ENCODE data around the gene SLC25A41. TPM values are rescaled to one million over a fixed set of nuclear protein-coding genes. Genes with fewer than 3 reads are reported as not detected.
A peak's percentile ranks its signal among the peaks of the same experiment; 100 is the strongest.

The SLC25A41 gene
- total RNA-seq, 1 experiment from 2014 or later = not detected

- Histone ChIP-seq H3K9me3 (no peaks in the 10 kb centered on the region), H3K36me3 (no peaks in the 10 kb centered on the region), H3K4me3 (no peak overlapping the region), H3K27me3 (no peaks in the 10 kb centered on the region)
- DNase-seq = no peak
Observed at GRCh38 chr19:6465663-6466062, 32.1 kb upstream of the SLC25A41 start.

GRCh38 chr19:6465006-6465405, 31.4 kb upstream of the SLC25A41 start:
- H3K4me3 ChIP-seq = no peak overlapping the region
- DNase-seq = no peak
- no peaks in the 10 kb centered on the region for H3K9me3 ChIP-seq
- H3K36me3 ChIP-seq = no peaks in the 10 kb centered on the region
- no peaks in the 10 kb centered on the region for H3K27me3 ChIP-seq

- no peak for DNase-seq
Observed at GRCh38 chr19:6464070-6464873, 30.7 kb upstream of the SLC25A41 start, which contains the start of gene CRB3. Gene CRB3, plus strand, starts transcription at chr19:6464271. Its CDS starts 431 bp downstream, at chr19:6464702.

GRCh38 chr19:6460099-6460884, 26.7 kb upstream of the SLC25A41 start:
- Histone ChIP-seq H3K4me3 (peak overlapping the region; percentile 63), H3K36me3 (no peaks in the 10 kb centered on the region), H3K9me3 (no peaks in the 10 kb centered on the region), H3K27me3 (no peaks in the 10 kb centered on the region)
- DNase-seq = peak; percentile 97

More at GRCh38 chr19:6464070-6464873, 30.7 kb upstream of the SLC25A41 start, which contains the start of gene CRB3:
- Histone ChIP-seq H3K27me3 (no peaks in the 10 kb centered on the region), H3K36me3 (no peaks in the 10 kb centered on the region), H3K9me3 (no peaks in the 10 kb centered on the region), H3K4me3 (no peak within 1 kb of the TSS)

GRCh38 chr19:6459262-6460098, 25.9 kb upstream of the SLC25A41 start, which contains the start of gene SLC25A23:
Gene SLC25A23, minus strand, starts transcription at chr19:6459792. Its CDS starts 164 bp downstream, at chr19:6459628.
- no peaks in the 10 kb centered on the region for H3K9me3 ChIP-seq
- peak; percentile 53 for DNase-seq
- no peaks in the 10 kb centered on the region for H3K36me3 ChIP-seq

DNA sequence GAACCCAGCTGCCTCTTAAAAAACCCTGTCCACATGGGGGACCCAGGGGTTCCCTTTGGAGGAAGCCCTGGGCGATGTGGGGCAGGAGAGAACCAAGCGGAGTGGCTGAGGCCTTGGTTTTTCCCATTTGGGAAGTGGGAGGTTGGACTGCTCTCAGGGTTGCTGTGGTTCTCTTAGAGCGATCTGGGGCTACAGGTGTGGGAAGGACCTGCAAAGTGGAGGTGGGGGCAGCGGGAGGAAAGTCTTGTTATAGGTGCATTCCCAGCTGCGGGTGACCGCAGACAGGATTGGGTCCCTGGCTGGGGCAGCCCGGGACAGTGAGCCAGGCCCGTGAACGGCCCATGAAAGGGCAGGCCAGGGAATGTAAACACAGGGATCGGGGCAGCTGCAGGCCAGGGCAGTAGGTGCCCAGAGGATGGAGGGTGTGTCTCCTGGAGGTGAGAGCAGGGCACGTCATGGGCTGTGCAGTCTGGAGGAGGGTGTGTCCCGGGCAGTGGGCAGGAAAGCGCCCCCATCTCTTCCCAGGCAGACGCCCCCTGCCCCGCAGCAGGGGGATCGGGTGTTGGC, 25.2 kb upstream of the SLC25A41 start:
- Histone ChIP-seq H3K9me3 (no peaks in the 10 kb centered on the region), H3K4me3 (peak overlapping the region; percentile 63)
- DNase-seq = no peak

More at GRCh38 chr19:6459262-6460098, 25.9 kb upstream of the SLC25A41 start, which contains the start of gene SLC25A23:
- Histone ChIP-seq H3K4me3 (peak within 1 kb of the TSS; percentile 63), H3K27me3 (no peaks in the 10 kb centered on the region)

DNA sequence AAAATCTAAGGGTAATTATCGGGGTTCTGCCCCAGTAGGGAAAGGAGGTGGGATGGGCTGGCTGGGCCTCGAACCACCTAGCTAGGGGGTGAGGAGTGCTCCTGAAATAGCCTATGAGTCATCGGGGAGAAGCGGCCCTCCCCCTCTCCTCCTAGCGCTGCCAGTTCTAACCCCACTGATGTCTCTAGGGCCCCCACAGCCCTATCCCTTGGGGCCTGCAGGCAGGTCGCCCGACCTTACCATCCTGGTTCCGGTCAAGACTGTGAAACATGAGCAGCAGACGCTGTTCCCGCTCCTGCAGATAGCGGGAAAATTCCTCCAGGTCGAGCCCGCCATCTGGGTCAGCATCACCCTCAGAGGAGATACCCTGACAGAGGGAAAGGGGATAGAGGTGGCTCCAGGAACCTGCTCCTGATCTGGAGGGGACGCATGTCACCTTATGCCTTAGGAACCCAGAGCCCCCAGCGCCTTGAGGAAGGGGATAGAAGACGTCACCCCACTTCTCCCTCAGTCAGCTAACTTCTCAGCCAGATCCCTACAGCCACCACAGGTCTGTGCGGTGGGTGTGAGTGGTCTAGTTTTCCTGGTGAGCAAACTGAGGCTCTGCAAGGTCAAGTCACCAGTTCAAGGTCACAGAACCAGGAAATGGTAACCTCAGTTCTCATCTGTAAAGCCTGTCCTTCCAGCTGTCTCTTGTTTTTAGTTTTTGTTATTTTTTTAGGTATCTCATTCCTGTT, 24.6 kb upstream of the SLC25A41 start:
- no peak for DNase-seq
- Histone ChIP-seq H3K4me3 (no peak overlapping the region), H3K36me3 (no peaks in the 10 kb centered on the region), H3K9me3 (no peaks in the 10 kb centered on the region), H3K27me3 (no peaks in the 10 kb centered on the region)

More for the DNA sequence above, 25.2 kb upstream of the SLC25A41 start:
- H3K27me3 ChIP-seq = no peaks in the 10 kb centered on the region
- no peaks in the 10 kb centered on the region for H3K36me3 ChIP-seq

- DNase-seq = no peak
- H3K36me3 ChIP-seq = no peaks in the 10 kb centered on the region
- H3K9me3 ChIP-seq = no peaks in the 10 kb centered on the region
- H3K4me3 ChIP-seq = no peak overlapping the region
- H3K27me3 ChIP-seq = no peaks in the 10 kb centered on the region
Observed at GRCh38 chr19:6455924-6456323, 22.4 kb upstream of the SLC25A41 start.

GRCh38 chr19:6453951-6454565, 20.5 kb upstream of the SLC25A41 start:
- no peaks in the 10 kb centered on the region for H3K36me3 ChIP-seq
- DNase-seq = no peak
- no peak overlapping the region for H3K4me3 ChIP-seq
- H3K27me3 ChIP-seq = no peaks in the 10 kb centered on the region
- H3K9me3 ChIP-seq = no peaks in the 10 kb centered on the region

DNA sequence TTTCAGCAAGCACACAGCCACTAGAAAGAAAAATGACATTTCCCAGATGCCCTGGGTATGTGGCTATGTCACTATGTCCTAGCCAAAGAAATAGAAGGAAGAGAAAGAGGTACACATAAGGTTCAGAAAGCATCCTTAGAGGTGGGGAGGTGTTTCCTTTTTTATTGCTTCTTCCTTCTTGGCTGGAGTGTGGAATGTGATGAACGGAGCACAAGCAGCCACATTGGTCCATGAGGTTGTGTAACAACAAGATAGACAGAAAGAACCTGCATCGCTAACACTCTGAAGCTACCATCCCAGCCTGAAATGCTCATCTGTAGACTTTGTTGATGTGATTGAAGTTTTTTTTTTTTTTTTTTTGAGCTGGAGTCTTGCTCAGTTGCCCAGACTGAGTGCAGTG, 19.3 kb upstream of the SLC25A41 start:
- Histone ChIP-seq H3K27me3 (no peaks in the 10 kb centered on the region), H3K9me3 (no peaks in the 10 kb centered on the region), H3K36me3 (no peaks in the 10 kb centered on the region), H3K4me3 (no peak overlapping the region)
- no peak for DNase-seq

DNA sequence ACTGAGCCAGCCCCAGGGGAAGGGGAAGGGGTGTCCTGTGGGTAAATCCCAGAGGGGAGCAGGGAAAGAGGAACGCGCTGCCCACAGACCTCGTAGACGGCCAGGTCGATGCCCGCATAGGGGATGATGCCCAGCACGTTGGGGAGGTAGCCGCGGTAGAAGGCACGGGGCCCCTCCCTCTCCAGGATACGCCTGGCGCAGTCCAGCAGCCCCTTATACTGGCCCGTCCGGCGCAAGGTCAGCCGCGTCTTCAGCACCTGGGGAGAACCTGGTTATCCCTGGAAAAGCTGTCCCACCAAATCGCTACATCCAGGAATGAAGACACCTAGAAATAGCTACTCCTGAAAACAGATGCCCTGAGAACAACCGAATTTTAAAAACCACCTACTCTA, 18.7 kb upstream of the SLC25A41 start:
- no peak overlapping the region for H3K4me3 ChIP-seq
- H3K36me3 ChIP-seq = no peaks in the 10 kb centered on the region
- H3K27me3 ChIP-seq = no peaks in the 10 kb centered on the region
- no peaks in the 10 kb centered on the region for H3K9me3 ChIP-seq
- DNase-seq = no peak

DNA sequence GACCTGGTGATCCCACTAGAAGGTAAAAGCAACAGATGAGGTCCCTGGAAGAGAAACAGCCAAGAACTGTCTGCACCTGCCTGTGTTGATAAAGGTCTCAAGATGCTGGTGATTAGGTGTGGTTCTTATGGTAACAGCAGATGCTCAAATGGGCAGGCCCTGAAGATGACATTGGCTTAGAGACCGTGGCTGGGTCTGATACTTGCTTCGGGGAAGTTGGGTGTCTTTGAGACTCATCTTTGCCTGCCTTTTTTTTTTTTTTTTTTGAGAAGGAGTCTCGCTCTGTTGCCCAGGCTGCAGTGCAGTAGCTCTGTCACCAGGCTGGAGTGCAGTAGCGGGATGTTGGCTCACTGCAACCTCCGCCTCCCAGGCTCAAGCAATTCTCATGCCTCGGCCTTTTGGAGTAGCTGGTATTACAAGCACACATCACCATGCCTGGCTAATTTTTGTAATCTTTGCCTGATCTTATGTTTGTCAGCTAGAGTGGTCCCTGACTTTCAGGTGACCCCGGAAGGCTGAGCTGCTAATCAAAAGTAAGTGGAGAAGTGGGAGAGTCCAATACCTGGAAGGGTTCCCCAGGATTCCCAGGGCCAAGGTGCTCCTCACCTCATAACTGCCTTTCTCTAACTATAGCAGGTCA, 18.1 kb upstream of the SLC25A41 start:
- Histone ChIP-seq H3K4me3 (no peak overlapping the region), H3K9me3 (no peaks in the 10 kb centered on the region), H3K27me3 (no peaks in the 10 kb centered on the region), H3K36me3 (no peaks in the 10 kb centered on the region)
- DNase-seq = no peak

DNA sequence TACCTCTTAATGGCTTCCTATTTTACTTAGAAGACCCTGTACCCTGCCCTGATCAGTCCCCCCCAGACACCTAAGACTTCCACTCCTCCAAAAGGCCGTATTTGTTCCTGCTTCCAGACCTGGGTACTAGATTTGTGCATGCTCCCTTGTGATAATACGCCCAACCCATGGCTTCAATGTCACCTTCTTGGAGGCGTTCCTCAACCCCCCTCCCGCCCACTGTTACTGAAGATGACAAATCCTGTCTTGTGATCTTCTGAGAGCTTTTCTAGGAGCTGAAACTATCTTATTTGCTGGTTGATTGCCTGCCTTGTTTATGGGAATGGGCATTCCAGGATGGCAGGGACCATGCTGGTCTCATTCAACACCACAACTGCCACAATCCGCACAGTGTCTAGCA, 16.6 kb upstream of the SLC25A41 start:
- Histone ChIP-seq H3K4me3 (no peak overlapping the region), H3K36me3 (no peaks in the 10 kb centered on the region), H3K9me3 (no peaks in the 10 kb centered on the region), H3K27me3 (no peaks in the 10 kb centered on the region)
- no peak for DNase-seq

- H3K27me3 ChIP-seq = no peaks in the 10 kb centered on the region
- no peak for DNase-seq
- no peaks in the 10 kb centered on the region for H3K36me3 ChIP-seq
- no peaks in the 10 kb centered on the region for H3K9me3 ChIP-seq
- no peak overlapping the region for H3K4me3 ChIP-seq
Observed at GRCh38 chr19:6448045-6448444, 14.5 kb upstream of the SLC25A41 start.

DNA sequence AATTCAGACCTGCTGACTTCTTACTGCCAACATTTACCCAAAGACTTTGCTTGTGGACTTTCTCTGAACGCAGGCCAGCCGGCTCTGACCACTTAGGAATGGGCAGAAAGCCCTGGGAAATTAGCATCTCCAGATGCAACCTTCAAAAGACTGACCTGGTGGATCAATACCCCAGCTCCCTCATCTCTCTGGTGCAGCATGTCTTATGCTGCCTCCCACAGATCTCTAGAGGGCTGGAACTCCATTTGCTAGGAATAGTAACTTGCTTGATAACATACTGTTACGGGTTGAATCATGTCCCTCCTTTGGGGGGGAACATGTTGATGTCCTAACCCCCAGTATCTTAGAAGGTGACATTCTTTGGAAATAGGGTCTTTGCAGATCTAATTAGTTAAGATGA, 12.9 kb upstream of the SLC25A41 start:
- Histone ChIP-seq H3K27me3 (no peaks in the 10 kb centered on the region), H3K9me3 (no peaks in the 10 kb centered on the region), H3K4me3 (no peak overlapping the region), H3K36me3 (no peaks in the 10 kb centered on the region)
- DNase-seq = no peak
